Tibial artery (tissue), 4 donors: ENCODE measurements around the gene CABLES2.

Experiments used
- DNase-seq, 2 donors: peaks; one replicate each; pipeline ENCODE4 v3.0.0-alpha.2; 2019
- H3K27ac ChIP-seq, 2 donors: fragments of 200-600 bp; sonication (generic) in 1 of 2; 1 replicate in 1 of 2; 2 replicates in 1 of 2; pipeline ENCODE4 v1.5.1; 2018 to 2019; ENCODE audit warnings: mild to moderate bottlenecking in 1 of 2
- H3K27me3 ChIP-seq, 2 donors: fragments of 200-600 bp; sonication (generic) in 1 of 2; one replicate each; pipeline versions ENCODE4 v1.5.1 to v1.6.0; 2016 to 2019
- H3K36me3 ChIP-seq, 3 donors: fragments of 200-600 bp; sonication (generic) in 2 of 3; one replicate each; pipeline ENCODE4 v1.5.1; 2016 to 2019; ENCODE audit warnings: mild to moderate bottlenecking in 2 of 3
- H3K4me1 ChIP-seq, 4 donors: fragments of 200-600 bp; sonication (generic) in 2 of 4; 1 replicate in 3 of 4; 2 replicates in 1 of 4; pipeline ENCODE4 v1.5.1; 2016 to 2019
- H3K4me3 ChIP-seq, 2 donors: fragments of 200-600 bp; sonication (generic) in 1 of 2; 1 replicate in 1 of 2; 2 replicates in 1 of 2; pipeline ENCODE4 v1.5.1; 2018 to 2019; ENCODE audit warnings: mild to moderate bottlenecking in 2 of 2
- H3K9me3 ChIP-seq, 3 donors: fragments of 200-600 bp; sonication (generic) in 1 of 3; one replicate each; pipeline ENCODE4 v1.5.1; 2016 to 2019
- intact Hi-C: fragments of 100-400 bp; cut with DNase I; formaldehyde crosslinking; loops from one replicate; pipeline ENCODE4 v1.15.0; 2023; ENCODE audit warnings: low total_unique reads
- TF ChIP-seq, protein P1 (sequence below), 2 experiments: fragments of 200-600 bp in 1 of 2; fragments of 450-650 bp in 1 of 2; IDR thresholded peaks; one replicate each; pipeline ENCODE4 v1.5.1; 2017 to 2019; ENCODE audit warnings: antibody characterized with exemption in 2 of 2, mild to moderate bottlenecking in 1 of 2, moderate library complexity in 1 of 2

CABLES2 gene

GRCh38 chr20:62418709-62419487 lies 11.8 kb upstream of the CABLES2 start:
- H3K4me3 ChIP-seq = no peak overlapping the region
- no peaks in the 10 kb centered on the region for H3K4me1 ChIP-seq
- no peaks in the 10 kb centered on the region for H3K36me3 ChIP-seq
- TF ChIP-seq, protein P1, sequence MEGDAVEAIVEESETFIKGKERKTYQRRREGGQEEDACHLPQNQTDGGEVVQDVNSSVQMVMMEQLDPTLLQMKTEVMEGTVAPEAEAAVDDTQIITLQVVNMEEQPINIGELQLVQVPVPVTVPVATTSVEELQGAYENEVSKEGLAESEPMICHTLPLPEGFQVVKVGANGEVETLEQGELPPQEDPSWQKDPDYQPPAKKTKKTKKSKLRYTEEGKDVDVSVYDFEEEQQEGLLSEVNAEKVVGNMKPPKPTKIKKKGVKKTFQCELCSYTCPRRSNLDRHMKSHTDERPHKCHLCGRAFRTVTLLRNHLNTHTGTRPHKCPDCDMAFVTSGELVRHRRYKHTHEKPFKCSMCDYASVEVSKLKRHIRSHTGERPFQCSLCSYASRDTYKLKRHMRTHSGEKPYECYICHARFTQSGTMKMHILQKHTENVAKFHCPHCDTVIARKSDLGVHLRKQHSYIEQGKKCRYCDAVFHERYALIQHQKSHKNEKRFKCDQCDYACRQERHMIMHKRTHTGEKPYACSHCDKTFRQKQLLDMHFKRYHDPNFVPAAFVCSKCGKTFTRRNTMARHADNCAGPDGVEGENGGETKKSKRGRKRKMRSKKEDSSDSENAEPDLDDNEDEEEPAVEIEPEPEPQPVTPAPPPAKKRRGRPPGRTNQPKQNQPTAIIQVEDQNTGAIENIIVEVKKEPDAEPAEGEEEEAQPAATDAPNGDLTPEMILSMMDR (IDR thresholded peaks at IDR 0.05) = no peak
- peaks cover 0 to 54% of the 10 kb centered on the region in 2 donors for H3K27me3 ChIP-seq
- H3K9me3 ChIP-seq = no peaks in the 10 kb centered on the region
- H3K27ac ChIP-seq = no peak overlapping the region
- intact Hi-C loops = no loop called here
- no peak for DNase-seq

DNA sequence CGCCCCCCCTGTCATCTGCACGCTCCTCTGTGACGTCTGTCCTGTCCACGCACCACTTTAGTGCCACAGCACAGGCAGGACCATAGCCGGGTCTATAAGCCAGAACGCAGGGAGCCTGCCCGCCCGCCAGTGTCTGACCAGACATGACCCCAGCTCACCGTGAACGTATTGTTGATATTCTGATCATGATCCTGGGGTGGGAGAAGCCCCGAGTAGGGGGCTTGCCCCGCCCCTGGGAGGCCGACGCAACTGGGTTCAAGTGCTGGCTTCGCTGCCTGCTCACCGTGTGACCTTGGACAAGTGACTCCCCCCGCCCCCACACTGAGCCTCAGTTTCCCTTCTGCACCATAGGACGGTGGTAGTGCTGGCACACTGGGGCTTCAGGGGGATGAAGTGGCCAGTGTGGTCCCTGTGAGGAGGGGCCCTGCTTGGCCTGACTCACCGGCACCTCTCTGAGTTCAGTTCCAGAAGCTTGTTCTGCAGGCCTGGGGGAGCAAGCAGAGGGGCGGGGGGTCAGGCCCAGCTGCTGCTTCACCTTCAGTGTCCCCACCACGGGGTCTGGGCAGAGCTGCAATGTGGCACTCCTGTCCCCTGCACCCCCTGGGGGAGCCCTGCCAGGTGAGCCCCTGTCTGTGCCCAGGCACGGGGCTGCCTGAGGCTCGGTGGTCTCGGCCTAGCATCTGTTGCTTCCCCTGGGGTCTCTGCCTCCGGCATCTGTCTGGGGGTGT lies 11.1 kb upstream of the CABLES2 start:
- H3K9me3 ChIP-seq = no peaks in the 10 kb centered on the region
- peaks cover 0 to 46% of the 10 kb centered on the region in 2 donors for H3K27me3 ChIP-seq
- H3K4me1 ChIP-seq = no peaks in the 10 kb centered on the region
- no peaks in the 10 kb centered on the region for H3K36me3 ChIP-seq
- no peak overlapping the region for H3K4me3 ChIP-seq
- TF ChIP-seq, protein P1 (IDR thresholded peaks at IDR 0.05) = no peak
- DNase-seq = no peak
- no peak overlapping the region for H3K27ac ChIP-seq
- intact Hi-C loops = no loop called here

DNA sequence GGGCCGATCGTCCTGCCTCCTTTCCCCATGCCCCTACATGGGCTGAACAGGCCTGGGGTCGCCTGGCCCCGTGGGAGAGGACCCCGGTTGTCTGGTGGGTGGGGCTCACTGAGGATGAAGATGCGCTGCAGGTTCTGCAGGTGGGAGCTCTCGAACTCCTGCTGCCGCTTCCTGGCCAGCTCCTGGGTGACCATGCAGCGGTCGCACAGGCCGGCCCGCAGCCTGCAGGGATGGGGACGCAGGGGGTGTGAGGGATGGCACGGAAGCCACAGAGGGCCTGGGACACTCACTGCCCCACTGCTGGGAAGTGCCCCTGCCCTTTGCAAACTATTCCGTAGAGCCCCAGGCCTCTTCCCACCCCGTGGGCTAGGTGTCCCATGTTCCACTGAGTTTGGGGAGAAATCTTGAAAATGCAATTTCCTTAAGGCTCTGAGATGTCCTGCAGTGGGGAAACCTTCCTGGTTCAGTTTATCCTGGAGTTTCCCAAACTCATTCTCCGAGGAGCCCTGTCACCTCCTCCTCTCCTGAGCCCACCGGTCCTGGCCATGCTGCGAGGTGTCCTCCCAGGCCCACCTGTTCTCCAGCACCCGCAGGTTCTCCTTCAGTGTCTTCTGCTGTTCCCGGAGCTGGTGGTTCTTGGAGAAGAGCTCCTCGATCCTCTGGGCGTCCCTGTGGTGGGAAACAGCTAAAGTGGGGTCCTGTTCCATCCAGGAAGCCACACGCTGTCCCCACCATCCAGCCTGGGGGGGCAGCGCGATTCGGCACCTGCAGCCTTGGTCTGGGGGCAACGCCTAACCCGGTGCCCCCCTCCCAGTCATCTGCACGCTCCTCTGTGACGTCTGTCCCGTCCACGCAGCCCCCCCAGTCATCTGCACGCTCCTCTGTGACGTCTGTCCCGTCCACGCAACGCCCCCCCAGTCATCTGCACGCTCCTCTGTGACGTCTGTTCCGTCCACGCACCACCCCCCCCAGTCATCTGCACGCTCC lies 9.9 kb upstream of the CABLES2 start:
- Histone ChIP-seq H3K4me1 (no peaks in the 10 kb centered on the region), H3K4me3 (no peak overlapping the region), H3K36me3 (no peaks in the 10 kb centered on the region), H3K27ac (no peak overlapping the region), H3K9me3 (no peaks in the 10 kb centered on the region), H3K27me3 (peaks cover 0 to 42% of the 10 kb centered on the region in 2 donors)
- TF ChIP-seq, protein P1 (IDR thresholded peaks at IDR 0.05) = no peak
- DNase-seq = no peak
- intact Hi-C loops = no loop called here

GRCh38 chr20:62415354-62416111 lies 8.4 kb upstream of the CABLES2 start:
- intact Hi-C loops = no loop called here

More at GRCh38 chr20:62415354-62416111, 8.4 kb upstream of the CABLES2 start:
- Histone ChIP-seq H3K27me3 (peaks cover 0 to 49% of the 10 kb centered on the region in 2 donors), H3K4me3 (no peak overlapping the region), H3K27ac (no peak overlapping the region), H3K9me3 (no peaks in the 10 kb centered on the region), H3K4me1 (peaks cover 0 to 7% (median 0%) of the 10 kb centered on the region in 4 donors), H3K36me3 (no peaks in the 10 kb centered on the region)
- TF ChIP-seq, protein P1 (IDR thresholded peaks at IDR 0.05) = no peak
- DNase-seq = no peak
